Naive B cell (primary cell): ENCODE data around the gene HMX1. TPM values are rescaled to one million over a fixed set of nuclear protein-coding genes. Genes with fewer than 3 reads are reported as not detected.

Experiments
- ATAC-seq, 2 donors: fragments of 150-1000 bp; cut with Tn5 transposase; 2 replicates each; pipeline ENCODE4 v1.10.0; 2021; ENCODE audit warnings: low read depth in 2 of 2, mild to moderate bottlenecking in 2 of 2, moderate library complexity in 2 of 2
- DNase-seq: peaks from one replicate; pipeline ENCODE4 v3.0.0; 2022
- H3K27ac Mint-ChIP-seq, 6 donors: one replicate each; pipeline ENCODE4 v1.8.0; 2020 to 2022; ENCODE audit warnings: mild to moderate bottlenecking in 6 of 6, mixed read lengths in 6 of 6, moderate library complexity in 5 of 6, inconsistent platforms in 2 of 6
- H3K27me3 Mint-ChIP-seq, 3 donors: one replicate each; pipeline ENCODE4 v1.8.0; 2021 to 2022; ENCODE audit warnings: mixed read lengths in 3 of 3, mild to moderate bottlenecking in 1 of 3
- H3K36me3 Mint-ChIP-seq, 2 donors: one replicate each; pipeline ENCODE4 v1.8.0; 2020 to 2022; ENCODE audit warnings: mixed read lengths in 2 of 2, inconsistent platforms in 1 of 2, mild to moderate bottlenecking in 1 of 2
- H3K4me1 Mint-ChIP-seq, 3 donors: one replicate each; pipeline ENCODE4 v1.8.0; 2020 to 2022; ENCODE audit warnings: mixed read lengths in 3 of 3, inconsistent platforms in 1 of 3, mild to moderate bottlenecking in 1 of 3, moderate library complexity in 1 of 3
- H3K4me3 Mint-ChIP-seq, 8 donors: one replicate each; pipeline ENCODE4 v1.8.0; 2020 to 2022; ENCODE audit warnings: mild to moderate bottlenecking in 8 of 8, mixed read lengths in 8 of 8, moderate library complexity in 8 of 8, inconsistent platforms in 2 of 8
- H3K9me3 Mint-ChIP-seq, 7 donors: one replicate each; pipeline ENCODE4 v1.8.0; 2020 to 2022; ENCODE audit warnings: mixed read lengths in 7 of 7, mild to moderate bottlenecking in 5 of 7, inconsistent platforms in 2 of 7, moderate library complexity in 1 of 7
- polyA plus RNA-seq, 6 donors: library from polyadenylated mRNA; unstranded; fragments of 300-500 nt; fragmentation: Illumina TruSeq; gene quantifications; one replicate each; pipeline ENCODE4 v1.2.3, GENCODE V29; 2021; ENCODE audit warnings: low read depth in 6 of 6

The HMX1 gene
- polyA plus RNA-seq, 6 donors from 2014 or later, result not detected

GRCh38 chr4:8850074-8850829 lies 21.4 kb downstream of the HMX1 start:
- H3K4me1 Mint-ChIP-seq, result no peaks in the 10 kb centered on the region
- ATAC-seq (no peak), DNase-seq (no peak)
- H3K4me3 Mint-ChIP-seq, result no peak overlapping the region
- peaks cover 0 to 13% (median 4%) of the 10 kb centered on the region in 7 donors for H3K9me3 Mint-ChIP-seq
- H3K27me3 Mint-ChIP-seq, result peaks cover 12 to 39% (median 19%) of the 10 kb centered on the region in 3 donors
- no peak overlapping the region for H3K27ac Mint-ChIP-seq
- H3K36me3 Mint-ChIP-seq, result peaks cover 0 to 6% of the 10 kb centered on the region in 2 donors

GRCh38 chr4:8849266-8850073 lies 22.2 kb downstream of the HMX1 start:
- no peak for DNase-seq
- no peaks in the 10 kb centered on the region for H3K36me3 Mint-ChIP-seq
- H3K4me1 Mint-ChIP-seq, result no peaks in the 10 kb centered on the region
- H3K4me3 Mint-ChIP-seq, result no peak overlapping the region
- no peak overlapping the region for H3K27ac Mint-ChIP-seq
- peaks cover 0 to 11% (median 4%) of the 10 kb centered on the region in 7 donors for H3K9me3 Mint-ChIP-seq
- no peak for ATAC-seq
- peaks cover 4 to 31% (median 11%) of the 10 kb centered on the region in 3 donors for H3K27me3 Mint-ChIP-seq

- no peak overlapping the region for H3K27ac Mint-ChIP-seq
- no peaks in the 10 kb centered on the region for H3K36me3 Mint-ChIP-seq
- H3K4me3 Mint-ChIP-seq, result peak overlapping the region in 1 of 8 donors; percentile 70
- DNase-seq, result no peak
- no peaks in the 10 kb centered on the region for H3K4me1 Mint-ChIP-seq
- H3K9me3 Mint-ChIP-seq, result peaks cover 0 to 12% (median 4%) of the 10 kb centered on the region in 7 donors
- ATAC-seq, result no peak
- peaks cover 0 to 28% (median 8%) of the 10 kb centered on the region in 3 donors for H3K27me3 Mint-ChIP-seq
These were observed 23.0 kb downstream of the HMX1 start for GRCh38 chr4:8848507-8849265.

DNA sequence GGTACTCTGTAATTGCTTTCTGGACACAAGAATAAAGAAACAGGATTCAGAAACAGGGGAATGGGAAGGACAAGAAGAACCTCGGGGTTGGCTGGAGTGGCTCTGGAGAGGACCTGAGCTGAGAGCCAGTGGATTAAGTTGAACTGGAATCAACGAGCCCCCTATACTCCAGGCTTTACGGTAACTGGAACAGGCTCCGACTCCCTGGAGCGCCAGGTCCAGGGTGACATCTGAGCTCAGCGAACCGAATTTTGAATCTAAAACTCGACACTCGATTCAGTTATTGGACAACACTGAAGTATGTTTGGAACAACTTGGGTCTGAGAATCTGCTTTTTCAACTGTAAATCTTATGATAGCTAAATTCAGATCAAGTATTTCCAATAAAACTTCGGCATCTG lies 23.9 kb downstream of the HMX1 start:
- H3K27me3 Mint-ChIP-seq, result peaks cover 0 to 20% (median 8%) of the 10 kb centered on the region in 3 donors

DNA sequence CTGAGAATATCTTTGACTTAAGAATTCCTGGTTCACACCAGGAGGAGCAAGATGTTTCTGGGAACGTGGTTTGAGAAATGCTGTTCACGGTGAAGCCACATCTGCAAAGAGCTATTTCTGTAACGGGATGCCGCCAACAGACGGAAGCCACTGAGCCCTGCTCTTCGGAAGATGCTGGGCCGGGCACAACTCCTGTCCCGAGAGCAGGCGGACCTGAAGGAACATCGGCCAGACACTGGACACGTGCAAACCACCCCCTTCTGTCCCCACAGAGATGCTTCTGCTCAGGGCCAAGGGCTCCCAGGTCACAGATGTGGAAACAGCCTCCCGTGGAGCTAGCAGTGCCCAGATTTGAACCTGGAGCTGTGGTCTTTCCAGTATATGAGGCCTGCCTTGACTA lies 24.3 kb downstream of the HMX1 start:
- ATAC-seq (no peak), DNase-seq (no peak)
- Mint-ChIP-seq H3K27ac (no peak overlapping the region), H3K9me3 (peaks cover 0 to 11% (median 8%) of the 10 kb centered on the region in 7 donors), H3K4me3 (no peak overlapping the region), H3K36me3 (no peaks in the 10 kb centered on the region), H3K27me3 (peaks cover 0 to 17% (median 8%) of the 10 kb centered on the region in 3 donors), H3K4me1 (no peaks in the 10 kb centered on the region)

More for the DNA sequence above, 23.9 kb downstream of the HMX1 start:
- Mint-ChIP-seq H3K4me1 (no peaks in the 10 kb centered on the region), H3K9me3 (peaks cover 0 to 14% (median 8%) of the 10 kb centered on the region in 7 donors), H3K36me3 (no peaks in the 10 kb centered on the region), H3K27ac (no peak overlapping the region), H3K4me3 (no peak overlapping the region)
- no peak for DNase-seq
- no peak for ATAC-seq

GRCh38 chr4:8846826-8847225 lies 24.8 kb downstream of the HMX1 start:
- H3K4me3 Mint-ChIP-seq, result no peak overlapping the region
- peaks cover 0 to 13% (median 8%) of the 10 kb centered on the region in 3 donors for H3K27me3 Mint-ChIP-seq
- no peaks in the 10 kb centered on the region for H3K36me3 Mint-ChIP-seq
- ATAC-seq (no peak), DNase-seq (no peak)
- H3K27ac Mint-ChIP-seq, result no peak overlapping the region
- H3K9me3 Mint-ChIP-seq, result peaks cover 0 to 11% (median 8%) of the 10 kb centered on the region in 7 donors
- no peaks in the 10 kb centered on the region for H3K4me1 Mint-ChIP-seq

GRCh38 chr4:8846046-8846720 lies 25.5 kb downstream of the HMX1 start:
- Mint-ChIP-seq H3K27ac (peak overlapping the region in 1 of 6 donors; percentile 42), H3K9me3 (peaks cover 0 to 11% (median 6%) of the 10 kb centered on the region in 7 donors), H3K4me3 (no peak overlapping the region), H3K27me3 (peaks cover 0 to 13% (median 8%) of the 10 kb centered on the region in 3 donors), H3K36me3 (no peaks in the 10 kb centered on the region), H3K4me1 (no peaks in the 10 kb centered on the region)
- ATAC-seq (no peak), DNase-seq (no peak)

DNA sequence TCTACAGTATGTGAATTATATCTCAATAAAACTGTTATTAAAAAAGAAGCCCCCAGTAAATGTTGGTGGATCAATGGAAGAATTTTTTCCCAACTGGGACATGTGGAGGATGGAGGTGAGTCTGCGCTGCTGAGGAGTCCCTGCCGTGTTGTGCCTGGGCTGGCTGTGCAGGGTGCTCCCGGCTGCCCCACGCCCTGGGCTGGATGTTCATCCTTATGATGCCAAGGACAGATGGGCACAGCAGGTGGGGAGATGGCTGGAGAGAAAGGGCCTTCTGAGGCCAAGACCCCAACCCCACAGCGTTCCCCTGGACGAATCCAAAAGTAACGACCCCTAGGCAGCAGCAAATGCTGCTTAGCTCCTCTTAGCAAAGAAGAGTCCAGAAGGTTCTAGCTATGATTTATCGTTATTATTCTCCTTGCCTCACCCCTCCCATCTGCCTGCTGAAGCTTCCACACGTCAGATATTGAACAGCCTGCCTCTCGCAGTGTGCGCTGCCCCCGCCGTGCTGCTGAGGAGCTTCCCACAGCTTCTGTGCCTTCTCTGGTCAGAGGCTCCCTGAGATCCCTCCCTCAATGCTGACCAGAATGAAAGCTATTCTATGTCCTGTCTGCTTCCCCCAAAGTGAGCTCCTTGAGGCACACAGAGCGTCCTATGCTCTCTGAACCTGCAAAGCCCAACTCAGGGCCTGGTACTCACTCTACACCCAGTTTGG lies 26.5 kb downstream of the HMX1 start:
- ATAC-seq (no peak), DNase-seq (no peak)
- Mint-ChIP-seq H3K9me3 (peaks cover 0 to 11% (median 5%) of the 10 kb centered on the region in 7 donors), H3K4me3 (no peak overlapping the region), H3K36me3 (no peaks in the 10 kb centered on the region), H3K27ac (no peak overlapping the region), H3K4me1 (no peaks in the 10 kb centered on the region), H3K27me3 (peaks cover 0 to 8% (median 7%) of the 10 kb centered on the region in 3 donors)

DNA sequence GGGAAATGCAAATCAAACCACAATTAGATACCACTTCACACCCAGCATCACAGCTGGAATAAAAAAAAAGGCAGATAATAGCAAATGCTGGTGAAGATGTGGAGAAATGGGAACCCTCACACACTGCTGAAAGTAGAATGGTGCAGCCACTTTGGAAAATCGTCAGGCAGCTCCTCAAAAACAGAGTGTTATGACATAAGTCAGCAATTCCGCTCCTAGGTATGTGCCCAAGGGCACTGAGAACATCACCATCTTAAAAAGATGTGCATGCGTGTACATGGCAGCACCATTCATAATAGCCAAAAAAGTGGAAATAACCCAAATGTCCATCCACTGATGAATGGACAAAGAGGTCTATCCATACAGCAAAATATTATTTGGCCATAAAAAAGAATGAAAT lies 28.0 kb downstream of the HMX1 start:
- Mint-ChIP-seq H3K27ac (no peak overlapping the region), H3K4me1 (no peaks in the 10 kb centered on the region)
- ATAC-seq, result no peak

GRCh38 chr4:8842614-8843013 lies 29.0 kb downstream of the HMX1 start:
- H3K4me3 Mint-ChIP-seq, result no peak overlapping the region
- H3K27ac Mint-ChIP-seq, result no peak overlapping the region
- no peaks in the 10 kb centered on the region for H3K4me1 Mint-ChIP-seq
- DNase-seq, result no peak
- H3K36me3 Mint-ChIP-seq, result no peaks in the 10 kb centered on the region
- peaks cover 0 to 11% (median 8%) of the 10 kb centered on the region in 7 donors for H3K9me3 Mint-ChIP-seq
- no peak for ATAC-seq
- H3K27me3 Mint-ChIP-seq, result peaks cover 0 to 2% (median 0%) of the 10 kb centered on the region in 3 donors

More for the DNA sequence above, 28.0 kb downstream of the HMX1 start:
- H3K9me3 Mint-ChIP-seq, result peaks cover 0 to 11% (median 8%) of the 10 kb centered on the region in 7 donors
- H3K36me3 Mint-ChIP-seq, result no peaks in the 10 kb centered on the region
- H3K4me3 Mint-ChIP-seq, result no peak overlapping the region
- H3K27me3 Mint-ChIP-seq, result peaks cover 0 to 5% (median 1%) of the 10 kb centered on the region in 3 donors
- DNase-seq, result no peak

GRCh38 chr4:8841678-8842268 lies 29.9 kb downstream of the HMX1 start:
- Mint-ChIP-seq H3K4me3 (no peak overlapping the region), H3K9me3 (peaks cover 0 to 11% (median 8%) of the 10 kb centered on the region in 7 donors), H3K36me3 (no peaks in the 10 kb centered on the region), H3K4me1 (no peaks in the 10 kb centered on the region), H3K27ac (no peak overlapping the region), H3K27me3 (peaks cover 0 to 5% (median 0%) of the 10 kb centered on the region in 3 donors)
- DNase-seq (no peak), ATAC-seq (no peak)
